Body of pancreas (tissue), 4 donors: ENCODE results near the gene KRT32. TPM values are rescaled to one million over a fixed set of nuclear protein-coding genes. Genes with fewer than 3 reads are reported as not detected.

ENCODE experiments used
- ATAC-seq: fragments of 150-250 bp; one replicate; pipeline ENCODE4 v1.9.1; 2016
- DNase-seq, 4 donors: peaks; one replicate each; pipeline ENCODE4 v3.0.0-alpha.2; 2019
- H3K27ac ChIP-seq, 4 donors: fragments of 200-600 bp; sonication (generic); 1 replicate in 3 of 4; 2 replicates in 1 of 4; pipeline versions ENCODE4 v1.5.1 to v1.6.1; 2016 to 2019; ENCODE audit warnings: mild to moderate bottlenecking in 1 of 4, mixed read lengths in 1 of 4, moderate library complexity in 1 of 4
- H3K27me3 ChIP-seq, 2 donors: fragments of 200-600 bp; sonication (generic); one replicate each; pipeline ENCODE4 v1.6.0; 2016; ENCODE audit warnings: mild to moderate bottlenecking in 1 of 2
- H3K36me3 ChIP-seq, 2 donors: fragments of 200-600 bp; sonication (generic); replicated peaks in 1 of 2; 2 replicates each; pipeline ENCODE4 v1.5.1; 2016; ENCODE audit warnings: low read depth in 2 of 2; ENCODE audit not compliant: insufficient read depth in 1 of 2
- H3K4me1 ChIP-seq: fragments of 200-600 bp; sonication (generic); one replicate; pipeline ENCODE4 v1.6.0; 2016
- H3K4me3 ChIP-seq, 2 donors: fragments of 200-600 bp; sonication (generic); 1 replicate in 1 of 2; 2 replicates in 1 of 2; pipeline ENCODE4 v1.5.1; 2016 to 2019
- H3K9me3 ChIP-seq, 3 donors: fragments of 200-600 bp; sonication (generic); 1 replicate in 2 of 3; 2 replicates in 1 of 3; pipeline ENCODE4 v1.5.1; 2016
- POLR2A ChIP-seq, 3 donors: fragments of 450-650 bp; IDR thresholded peaks; one replicate each; pipeline ENCODE4 v1.6.1; 2016; ENCODE audit warnings: antibody characterized with exemption in 3 of 3, mild to moderate bottlenecking in 2 of 3
- WGBS, 2 donors: methylation state at CpG; one replicate each; pipeline ENCODE4 v1.1.5; 2017; 5-methylcytosine and 5-hydroxymethylcytosine counted together
- intact Hi-C: fragments of 100-400 bp; cut with DNase I; formaldehyde crosslinking; loops from one replicate; pipeline ENCODE4 v1.15.1; 2023
- total RNA-seq, 2 donors: library from RNA; depleted of rRNA; stranded (reverse); fragments of >200 nt; gene quantifications; one replicate each; pipeline ENCODE4 v1.1.0, GENCODE V29; 2016
- TF ChIP-seq, protein P1 (sequence below), 7 experiments: fragments of 450-650 bp in 4 of 7; fragments of 200-600 bp in 3 of 7; sonication (generic) in 3 of 7; IDR thresholded peaks; one replicate each; pipeline ENCODE4 v1.5.1; 2016 to 2019; ENCODE audit warnings: antibody characterized with exemption in 7 of 7

The KRT32 gene
- total RNA-seq, 2 donors from 2014 or later: not detected

DNA sequence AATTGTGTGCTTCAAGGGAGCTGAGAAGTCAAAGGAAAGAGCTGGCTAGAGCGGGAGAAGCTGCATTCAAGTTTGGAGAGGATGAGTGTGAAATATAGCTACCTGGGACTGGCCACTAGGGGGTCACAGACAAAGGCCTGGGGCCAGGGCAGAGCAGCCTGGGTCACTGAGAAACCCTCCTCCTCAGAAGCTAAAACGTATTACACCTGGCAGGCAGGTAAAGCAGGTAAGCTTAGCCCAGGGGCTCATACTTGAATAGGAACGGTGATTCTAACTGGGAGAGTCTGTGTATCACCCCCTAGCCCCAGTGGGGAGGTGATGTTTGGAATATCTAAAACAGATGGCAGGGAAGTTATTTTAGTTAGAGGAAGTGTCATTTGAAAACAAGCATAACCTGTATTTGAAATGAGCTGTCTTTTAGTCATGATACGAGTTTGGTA lies 49.6 kb downstream of the KRT32 start:
- ATAC-seq: no peak
- intact Hi-C loops: no loop called here

DNA sequence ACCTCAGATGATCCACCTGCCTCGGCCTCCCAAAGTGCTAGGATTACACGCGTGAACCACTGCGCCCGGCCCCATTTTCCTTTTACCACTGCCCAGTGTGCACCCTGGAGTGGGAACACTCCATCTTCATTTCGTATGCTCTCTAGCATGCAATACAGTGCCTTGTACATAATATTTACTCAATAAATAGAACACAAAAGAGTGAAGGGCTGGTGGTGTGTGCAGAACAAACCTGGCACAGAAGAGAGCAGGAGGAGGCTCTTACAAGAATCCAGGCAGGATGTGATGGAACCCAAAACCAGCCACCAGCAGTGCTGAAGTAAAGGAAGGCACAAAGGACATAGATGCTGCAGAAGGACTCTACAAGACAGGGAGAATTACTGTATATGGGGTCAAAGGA lies 50.1 kb downstream of the KRT32 start:
- no peak overlapping the region for H3K4me3 ChIP-seq
- intact Hi-C loops: no loop called here
- TF ChIP-seq, protein P1, sequence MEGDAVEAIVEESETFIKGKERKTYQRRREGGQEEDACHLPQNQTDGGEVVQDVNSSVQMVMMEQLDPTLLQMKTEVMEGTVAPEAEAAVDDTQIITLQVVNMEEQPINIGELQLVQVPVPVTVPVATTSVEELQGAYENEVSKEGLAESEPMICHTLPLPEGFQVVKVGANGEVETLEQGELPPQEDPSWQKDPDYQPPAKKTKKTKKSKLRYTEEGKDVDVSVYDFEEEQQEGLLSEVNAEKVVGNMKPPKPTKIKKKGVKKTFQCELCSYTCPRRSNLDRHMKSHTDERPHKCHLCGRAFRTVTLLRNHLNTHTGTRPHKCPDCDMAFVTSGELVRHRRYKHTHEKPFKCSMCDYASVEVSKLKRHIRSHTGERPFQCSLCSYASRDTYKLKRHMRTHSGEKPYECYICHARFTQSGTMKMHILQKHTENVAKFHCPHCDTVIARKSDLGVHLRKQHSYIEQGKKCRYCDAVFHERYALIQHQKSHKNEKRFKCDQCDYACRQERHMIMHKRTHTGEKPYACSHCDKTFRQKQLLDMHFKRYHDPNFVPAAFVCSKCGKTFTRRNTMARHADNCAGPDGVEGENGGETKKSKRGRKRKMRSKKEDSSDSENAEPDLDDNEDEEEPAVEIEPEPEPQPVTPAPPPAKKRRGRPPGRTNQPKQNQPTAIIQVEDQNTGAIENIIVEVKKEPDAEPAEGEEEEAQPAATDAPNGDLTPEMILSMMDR (IDR thresholded peaks at IDR 0.05): no peak
- TF ChIP-seq POLR2A (IDR thresholded peaks at IDR 0.05): no peak

More for the DNA sequence above, 49.6 kb downstream of the KRT32 start:
- no peak overlapping the region for H3K27ac ChIP-seq
- TF ChIP-seq, protein P1 (IDR thresholded peaks at IDR 0.05): peak in 3 of 7 experiments; percentile 3 to 16 (median 6)
- no peak for TF ChIP-seq POLR2A (IDR thresholded peaks at IDR 0.05)
- no peaks in the 10 kb centered on the region for H3K9me3 ChIP-seq
- H3K4me1 ChIP-seq: no peaks in the 10 kb centered on the region
- H3K4me3 ChIP-seq: no peak overlapping the region
- 51 to 61% methylated on average over 4 of the region's 4 CpGs for WGBS, 2 donors
- H3K27me3 ChIP-seq: no peaks in the 10 kb centered on the region
- DNase-seq: no peak
- H3K36me3 ChIP-seq: no peaks in the 10 kb centered on the region

DNA sequence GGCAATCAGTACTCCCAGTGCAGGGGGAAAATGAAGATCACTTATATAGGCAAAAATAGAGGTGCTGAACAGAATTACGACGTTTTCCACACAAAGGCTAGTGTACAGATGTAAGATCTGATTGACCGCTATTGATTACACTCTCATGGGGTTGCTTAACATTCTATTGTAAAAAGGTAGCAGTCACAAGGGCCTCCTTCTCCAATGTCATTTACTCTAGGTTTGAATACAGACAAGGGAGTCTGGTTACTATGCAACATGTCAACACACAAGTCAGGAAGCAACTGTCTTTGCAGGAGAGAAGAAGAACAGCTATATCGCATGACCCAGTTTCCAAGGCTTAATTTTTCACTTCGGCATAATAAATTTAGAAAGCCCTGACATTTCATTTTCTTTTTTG lies 50.7 kb downstream of the KRT32 start:
- Histone ChIP-seq H3K9me3 (no peaks in the 10 kb centered on the region), H3K27me3 (no peaks in the 10 kb centered on the region), H3K4me3 (no peak overlapping the region), H3K27ac (no peak overlapping the region), H3K36me3 (no peaks in the 10 kb centered on the region), H3K4me1 (no peaks in the 10 kb centered on the region)
- intact Hi-C loops: no loop called here
- DNase-seq (no peak), ATAC-seq (no peak)
- no peak for TF ChIP-seq POLR2A (IDR thresholded peaks at IDR 0.05)
- TF ChIP-seq, protein P1 (IDR thresholded peaks at IDR 0.05): no peak
- WGBS, 2 donors: 71 to 72% methylated on average over 5 of the region's 5 CpGs

More for the DNA sequence above, 50.1 kb downstream of the KRT32 start:
- Histone ChIP-seq H3K27me3 (no peaks in the 10 kb centered on the region), H3K4me1 (no peaks in the 10 kb centered on the region), H3K9me3 (no peaks in the 10 kb centered on the region), H3K27ac (no peak overlapping the region), H3K36me3 (no peaks in the 10 kb centered on the region)
- DNase-seq: no peak
- no peak for ATAC-seq
- WGBS, 2 donors: 89 to 92% methylated on average over 6 of the region's 6 CpGs

DNA sequence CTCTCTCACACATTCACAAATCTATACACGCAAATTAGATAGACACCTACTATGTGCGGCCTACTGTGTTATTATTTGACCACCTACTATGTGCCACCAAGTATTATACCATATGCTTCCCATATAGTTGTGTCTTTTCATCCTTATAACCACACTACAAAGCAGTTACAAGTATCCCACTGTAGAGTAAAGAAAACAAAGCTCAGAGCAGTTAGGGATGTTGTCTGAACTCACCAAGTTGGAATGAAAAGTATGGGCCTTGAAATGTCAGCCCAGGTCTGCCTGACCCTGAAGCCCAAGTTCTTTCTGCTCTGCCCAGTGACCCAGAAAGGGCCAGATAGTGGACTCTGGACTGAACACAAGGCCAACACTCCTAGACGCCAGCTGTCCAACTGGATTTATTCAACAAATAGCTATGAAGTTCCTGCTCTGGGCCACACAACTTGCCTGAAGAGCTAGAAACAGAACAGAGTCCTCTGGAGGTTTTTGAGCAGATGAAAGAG lies 51.3 kb downstream of the KRT32 start:
- TF ChIP-seq POLR2A (IDR thresholded peaks at IDR 0.05): no peak
- TF ChIP-seq, protein P1 (IDR thresholded peaks at IDR 0.05): no peak
- H3K9me3 ChIP-seq: no peaks in the 10 kb centered on the region
- peak; percentile 60 for ATAC-seq
- intact Hi-C loops: no loop called here
- no peaks in the 10 kb centered on the region for H3K36me3 ChIP-seq
- no peak overlapping the region for H3K4me3 ChIP-seq
- no peaks in the 10 kb centered on the region for H3K4me1 ChIP-seq
- peak; percentile 10 to 55 (median 25) for DNase-seq
- no peaks in the 10 kb centered on the region for H3K27me3 ChIP-seq
- no peak overlapping the region for H3K27ac ChIP-seq
- 35 to 45% methylated on average over 3 of the region's 3 CpGs for WGBS, 2 donors

DNA sequence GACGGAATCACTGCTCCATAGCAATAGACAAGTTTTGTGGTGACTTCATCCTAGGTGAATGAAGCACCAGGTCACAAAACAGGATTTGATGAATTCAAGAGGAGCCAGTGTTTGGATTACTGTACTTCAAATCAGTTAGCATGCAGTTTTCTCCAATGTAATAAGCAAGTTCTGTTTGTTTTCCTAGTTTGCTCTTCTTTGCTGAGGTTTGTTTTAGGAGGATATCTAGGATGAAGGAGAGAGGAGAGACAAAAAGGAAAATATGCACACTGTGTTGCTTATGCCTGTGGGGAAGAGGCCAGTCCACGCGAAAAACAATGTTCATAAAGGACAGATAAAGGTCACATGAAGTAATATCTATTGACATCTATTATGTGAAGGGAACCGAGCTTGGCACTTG lies 51.8 kb downstream of the KRT32 start:
- no peak for ATAC-seq
- H3K36me3 ChIP-seq: no peaks in the 10 kb centered on the region
- no peak overlapping the region for H3K27ac ChIP-seq
- no peaks in the 10 kb centered on the region for H3K4me1 ChIP-seq
- no peak for DNase-seq
- 54 to 72% methylated on average over 3 to 4 of the region's 4 CpGs for WGBS, 2 donors
- intact Hi-C loops: no loop called here
- no peaks in the 10 kb centered on the region for H3K27me3 ChIP-seq
- no peaks in the 10 kb centered on the region for H3K9me3 ChIP-seq
- TF ChIP-seq, protein P1 (IDR thresholded peaks at IDR 0.05): no peak
- no peak for TF ChIP-seq POLR2A (IDR thresholded peaks at IDR 0.05)
- H3K4me3 ChIP-seq: no peak overlapping the region
